Mucosa of stomach (tissue), 1 donor: ENCODE measurements around the gene PPIH.
"Not testable (repeated sequence)": the region's sequence is repeated elsewhere in the genome, so short reads cannot be mapped to it uniquely, and the experiment has no call there.

Experiments
- H3K27me3 ChIP-seq: one replicate; pipeline ENCODE4 v1.7.0; 2013; ENCODE audit warnings: mild to moderate bottlenecking, low read length; ENCODE audit not compliant: control insufficient read depth, insufficient read depth
- H3K36me3 ChIP-seq: one replicate; pipeline ENCODE4 v1.7.0; 2013; ENCODE audit warnings: low read length; ENCODE audit not compliant: control insufficient read depth, insufficient read depth
- H3K4me1 ChIP-seq: one replicate; pipeline ENCODE4 v1.7.0; 2013; ENCODE audit warnings: mild to moderate bottlenecking, low read length; ENCODE audit not compliant: control insufficient read depth, insufficient read depth
- H3K4me3 ChIP-seq: one replicate; pipeline ENCODE4 v1.7.0; 2013; ENCODE audit warnings: low read length
- H3K9ac ChIP-seq: one replicate; pipeline ENCODE4 v1.7.0; 2013; ENCODE audit warnings: mild to moderate bottlenecking, low read length, moderate library complexity
- H3K9me3 ChIP-seq: one replicate; pipeline ENCODE4 v1.7.0; 2013; ENCODE audit warnings: mild to moderate bottlenecking, low read length, moderate library complexity; ENCODE audit not compliant: control insufficient read depth
- donor health status: Pancreatic carcinoma.

The PPIH gene

DNA sequence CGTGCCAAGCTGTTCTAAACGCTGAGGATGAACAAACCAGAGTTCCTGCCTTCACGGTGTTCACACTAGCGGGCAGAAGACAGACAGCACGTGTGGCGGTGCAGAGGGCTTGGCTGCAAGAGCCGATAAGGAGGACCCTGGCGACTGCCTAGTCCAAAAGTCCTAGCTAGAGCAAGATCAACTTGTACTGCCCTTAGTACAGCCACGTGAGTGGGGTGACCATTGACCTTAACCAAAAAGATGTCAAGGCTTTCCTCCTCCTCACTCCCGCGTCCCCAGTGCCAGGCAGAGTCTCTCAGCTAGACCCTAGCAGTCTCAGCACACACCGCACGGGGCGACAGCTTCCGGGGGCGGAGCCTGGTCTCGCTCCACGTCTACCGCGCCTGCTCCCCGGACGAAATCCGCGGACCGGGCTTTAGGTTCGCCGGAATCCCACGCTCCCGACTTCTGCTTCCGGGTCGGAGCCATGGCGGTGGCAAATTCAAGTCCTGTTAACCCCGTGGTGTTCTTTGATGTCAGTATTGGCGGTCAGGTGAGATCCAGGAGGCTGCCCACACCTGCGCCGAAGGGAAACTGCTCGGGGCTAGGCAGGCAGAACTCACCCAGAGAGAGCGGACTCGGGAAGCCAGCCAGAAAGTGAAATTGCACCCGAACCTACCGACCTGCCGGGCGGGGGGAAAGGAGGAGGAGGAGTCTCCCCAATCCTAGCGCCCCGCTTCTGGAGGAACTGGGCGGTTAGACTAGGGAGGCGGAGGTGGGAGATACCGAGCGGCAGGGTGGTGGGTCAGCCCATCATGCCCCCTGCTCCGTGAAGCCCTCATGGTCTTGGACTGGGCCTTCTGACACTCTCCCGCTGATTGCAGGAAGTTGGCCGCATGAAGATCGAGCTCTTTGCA is at the start of gene PPIH:
PPIH (plus strand) TSS at position 443 of the 896 bp plus-strand sequence; CDS start at position 467, 24 bp downstream.
- Histone ChIP-seq H3K9ac (peak within 1 kb of the TSS; percentile 66), H3K9me3 (no peaks in the 10 kb centered on the region), H3K36me3 (no peaks in the 10 kb centered on the region), H3K4me3 (peak within 1 kb of the TSS; percentile 60), H3K4me1 (peaks cover 11% of the 10 kb centered on the region), H3K27me3 (no peaks in the 10 kb centered on the region)

DNA sequence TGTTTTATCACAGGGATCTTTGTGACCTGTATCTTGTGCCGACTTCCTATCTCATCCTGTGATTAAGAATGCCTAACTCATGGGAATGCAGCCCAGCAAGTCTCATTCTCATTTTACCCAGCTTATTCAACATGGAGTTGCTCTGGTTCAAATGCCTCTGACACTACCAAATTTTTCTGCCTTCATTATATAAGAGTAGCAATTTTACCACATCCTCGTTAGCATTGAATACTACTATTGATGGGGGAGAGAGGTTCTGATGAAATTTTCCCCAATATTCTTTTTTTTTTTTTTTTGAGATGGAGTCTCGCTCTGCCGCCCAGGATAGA is 44.5 kb upstream of the PPIH start:
- no peaks in the 10 kb centered on the region for H3K4me1 ChIP-seq
- no peak overlapping the region for H3K4me3 ChIP-seq
- H3K36me3 ChIP-seq, result no peaks in the 10 kb centered on the region
- no peak overlapping the region for H3K9ac ChIP-seq
- no peaks in the 10 kb centered on the region for H3K9me3 ChIP-seq
- no peaks in the 10 kb centered on the region for H3K27me3 ChIP-seq

DNA sequence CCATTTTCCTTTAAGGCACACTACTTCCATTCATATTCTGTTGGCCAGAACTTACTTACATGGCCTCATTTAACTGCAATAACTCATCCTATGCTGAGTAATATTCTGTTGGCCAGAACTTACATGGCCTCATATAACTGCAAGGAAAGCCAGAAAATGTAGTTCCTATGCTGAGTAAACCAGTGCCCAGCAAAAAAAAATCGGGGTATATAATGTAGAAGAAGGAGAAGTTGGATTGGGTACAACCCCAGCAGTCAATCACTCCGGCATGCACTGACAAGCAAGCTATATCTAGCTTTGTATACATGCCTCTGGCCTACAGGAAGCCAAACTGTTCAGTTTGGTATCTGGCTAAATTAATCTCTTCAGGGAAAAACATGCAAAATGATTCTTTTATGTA is 39.4 kb upstream of the PPIH start:
- Histone ChIP-seq H3K4me3 (no peak overlapping the region), H3K4me1 (no peaks in the 10 kb centered on the region), H3K27me3 (no peaks in the 10 kb centered on the region), H3K36me3 (no peaks in the 10 kb centered on the region), H3K9ac (no peak overlapping the region), H3K9me3 (no peaks in the 10 kb centered on the region)

DNA sequence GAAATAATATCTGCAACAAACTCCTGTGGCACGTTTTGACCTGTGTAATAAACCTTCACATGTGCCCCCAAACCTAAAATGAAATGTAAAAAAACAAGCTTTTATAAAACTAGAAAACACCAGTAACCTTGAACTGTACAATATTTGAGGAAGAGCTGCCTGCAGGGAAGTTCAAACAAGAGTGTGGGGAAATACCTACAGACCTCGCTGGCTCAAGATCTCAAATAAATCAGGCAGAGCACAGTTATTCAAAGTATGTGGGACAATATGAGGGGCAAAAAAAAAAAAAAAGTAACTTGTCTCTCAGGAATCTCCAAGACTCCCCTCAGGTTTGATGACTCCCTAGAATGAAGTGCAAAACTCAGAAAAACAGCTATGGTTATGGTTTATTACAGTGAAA is 37.9 kb upstream of the PPIH start:
- no peaks in the 10 kb centered on the region for H3K9me3 ChIP-seq
- H3K36me3 ChIP-seq, result no peaks in the 10 kb centered on the region
- no peaks in the 10 kb centered on the region for H3K27me3 ChIP-seq
- no peak overlapping the region for H3K4me3 ChIP-seq
- H3K9ac ChIP-seq, result no peak overlapping the region
- H3K4me1 ChIP-seq, result no peaks in the 10 kb centered on the region

DNA sequence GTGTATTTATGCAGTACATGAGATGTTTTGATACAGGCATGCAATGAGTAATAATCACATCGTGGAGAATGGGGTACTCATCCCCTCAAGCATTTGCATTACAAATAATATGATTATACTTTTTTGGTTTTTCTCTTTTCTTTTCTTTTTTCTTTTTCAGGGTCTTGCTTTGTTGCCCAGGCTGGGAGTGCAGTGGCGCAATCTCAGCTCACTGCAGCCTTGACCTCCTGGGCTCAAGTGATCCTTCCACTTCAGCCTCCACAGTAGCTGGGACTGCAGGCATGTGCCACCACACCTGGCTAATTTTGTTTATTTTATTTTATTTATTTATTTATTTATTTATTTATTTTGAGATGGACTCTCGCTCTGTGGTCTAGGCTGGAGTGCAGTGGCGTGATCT is 37.0 kb upstream of the PPIH start:
- not testable (repeated sequence) for H3K36me3 ChIP-seq, H3K4me1 ChIP-seq, H3K4me3 ChIP-seq, H3K9ac ChIP-seq, H3K27me3 ChIP-seq, H3K9me3 ChIP-seq

- not testable (repeated sequence) for H3K27me3 ChIP-seq, H3K9ac ChIP-seq, H3K4me1 ChIP-seq, H3K4me3 ChIP-seq, H3K9me3 ChIP-seq, H3K36me3 ChIP-seq
Observed at GRCh38 chr1:42627205-42627604, 31.0 kb upstream of the PPIH start.

GRCh38 chr1:42639116-42639515 is 19.1 kb upstream of the PPIH start:
- Histone ChIP-seq H3K9me3 (no peaks in the 10 kb centered on the region), H3K4me1 (no peaks in the 10 kb centered on the region), H3K9ac (no peak overlapping the region), H3K4me3 (no peak overlapping the region), H3K27me3 (no peaks in the 10 kb centered on the region), H3K36me3 (no peaks in the 10 kb centered on the region)

DNA sequence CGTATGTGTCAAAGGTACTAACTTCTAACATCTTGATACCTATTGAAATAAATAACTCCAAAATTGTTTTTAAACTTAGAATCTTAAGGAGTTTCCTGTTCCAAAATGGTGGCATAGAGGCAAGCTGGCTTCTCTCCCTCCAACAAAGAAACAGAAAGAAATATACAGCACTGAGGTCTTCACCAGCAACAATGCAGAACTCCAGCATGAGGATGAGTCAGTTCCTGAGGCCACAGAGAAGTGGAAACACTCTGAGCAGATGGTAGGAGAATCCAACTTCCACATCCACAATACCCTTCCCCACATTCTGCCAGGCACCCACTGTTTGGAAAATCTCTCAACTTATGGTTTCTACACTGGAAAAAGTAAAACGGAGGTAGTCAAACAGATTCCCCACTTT is 12.2 kb upstream of the PPIH start:
- Histone ChIP-seq H3K4me3 (no peak overlapping the region), H3K9ac (no peak overlapping the region), H3K36me3 (no peaks in the 10 kb centered on the region), H3K9me3 (no peaks in the 10 kb centered on the region), H3K27me3 (no peaks in the 10 kb centered on the region), H3K4me1 (no peaks in the 10 kb centered on the region)

DNA sequence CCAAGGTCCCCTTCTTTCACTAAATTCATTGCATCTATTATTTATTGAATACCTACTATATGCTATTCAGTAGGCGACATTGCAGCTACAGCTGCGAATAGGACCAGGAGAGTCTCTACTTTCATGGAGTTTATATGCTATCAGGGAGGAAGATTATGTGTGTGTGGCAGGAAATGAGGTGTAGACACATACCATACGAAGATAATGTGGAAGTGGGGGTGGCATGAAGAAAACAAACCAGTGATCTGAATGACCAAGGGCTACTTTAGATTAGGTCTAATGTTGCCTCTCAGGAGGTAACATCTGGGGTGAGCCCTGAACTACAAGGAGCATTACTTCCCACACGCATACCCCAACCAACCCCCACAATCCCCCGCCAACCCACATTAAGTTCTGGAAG is 1.0 kb upstream of the PPIH start:
- peak overlapping the region; percentile 66 for H3K9ac ChIP-seq
- H3K36me3 ChIP-seq, result no peaks in the 10 kb centered on the region
- H3K4me1 ChIP-seq, result peaks cover 11% of the 10 kb centered on the region
- H3K9me3 ChIP-seq, result no peaks in the 10 kb centered on the region
- no peaks in the 10 kb centered on the region for H3K27me3 ChIP-seq
- H3K4me3 ChIP-seq, result no peak overlapping the region

DNA sequence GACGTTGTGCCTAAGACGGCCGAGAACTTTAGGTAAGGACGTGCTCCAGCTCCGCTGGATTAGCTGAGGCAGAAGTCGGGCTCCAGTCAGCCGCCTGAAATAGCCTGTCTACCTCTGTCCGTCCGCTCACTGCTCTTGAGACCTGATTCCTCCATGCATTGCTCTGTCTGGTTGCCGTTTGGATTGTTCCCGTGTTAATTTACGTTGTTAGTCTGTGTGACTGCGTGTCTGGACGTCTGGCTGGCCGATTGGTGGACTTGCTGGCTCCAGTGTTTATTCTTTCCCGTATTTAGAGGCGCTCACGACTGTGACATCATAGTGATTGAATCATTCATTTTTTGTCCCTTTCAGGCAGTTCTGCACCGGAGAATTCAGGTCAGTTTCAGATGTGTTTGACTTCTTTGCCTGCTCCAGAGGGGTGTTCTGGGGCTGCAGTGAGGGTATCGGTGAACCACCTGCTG is 684 bp downstream of the PPIH start:
- Histone ChIP-seq H3K27me3 (no peaks in the 10 kb centered on the region), H3K4me3 (peak overlapping the region; percentile 60), H3K36me3 (no peaks in the 10 kb centered on the region), H3K4me1 (peaks cover 11% of the 10 kb centered on the region), H3K9me3 (no peaks in the 10 kb centered on the region), H3K9ac (peak overlapping the region; percentile 66)

DNA sequence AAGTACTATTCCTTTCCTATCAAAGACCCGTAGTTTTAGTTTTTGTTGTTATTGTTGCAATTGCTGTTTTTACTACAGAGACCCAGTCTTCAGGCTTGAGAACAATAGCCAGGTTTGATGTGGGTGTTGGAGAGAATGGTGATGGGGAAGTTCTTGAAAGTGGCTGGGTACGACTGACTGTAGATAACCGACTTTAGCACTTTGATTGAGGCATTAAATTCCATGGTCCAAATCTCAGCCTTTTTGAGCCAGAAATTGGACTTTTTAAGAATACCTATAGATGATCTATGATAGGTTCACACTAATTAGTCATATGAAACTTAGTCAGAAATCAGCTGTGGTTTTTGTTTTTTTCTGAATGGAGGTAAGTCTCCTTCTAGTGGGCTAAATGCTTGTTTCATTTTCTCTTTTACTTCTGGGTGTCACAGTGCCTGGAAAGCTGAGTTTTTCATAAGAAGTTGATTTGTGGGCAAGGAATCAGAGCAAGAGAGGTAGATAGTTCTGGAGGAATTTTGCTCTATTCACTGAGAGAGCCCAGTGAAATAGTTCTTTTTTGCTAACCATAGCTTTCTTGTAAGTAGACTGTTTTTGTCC is 2.8 kb downstream of the PPIH start:
- no peak overlapping the region for H3K4me3 ChIP-seq
- H3K27me3 ChIP-seq, result no peaks in the 10 kb centered on the region
- H3K9me3 ChIP-seq, result no peaks in the 10 kb centered on the region
- H3K36me3 ChIP-seq, result no peaks in the 10 kb centered on the region
- H3K9ac ChIP-seq, result no peak overlapping the region
- H3K4me1 ChIP-seq, result peaks cover 11% of the 10 kb centered on the region

DNA sequence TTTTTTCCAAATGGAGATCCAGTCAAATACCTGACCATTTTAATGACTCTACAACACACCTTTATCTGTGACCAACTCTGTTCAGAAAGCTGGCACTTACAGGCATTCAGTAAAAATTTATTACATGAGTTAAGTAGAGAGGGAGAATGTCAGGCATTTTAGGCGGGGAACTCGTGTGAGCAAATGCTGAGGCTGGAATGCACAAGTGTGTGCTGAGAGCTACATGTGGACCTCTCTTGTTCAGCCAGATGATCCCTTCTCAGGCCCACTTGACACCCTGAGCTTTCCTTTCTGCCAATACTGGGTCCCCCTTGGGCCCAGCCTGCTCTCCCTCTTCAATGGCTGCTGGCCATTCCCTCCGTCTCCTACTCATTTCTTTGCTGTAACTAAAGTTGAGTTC is 11.7 kb downstream of the PPIH start:
- Histone ChIP-seq H3K4me1 (no peaks in the 10 kb centered on the region), H3K9ac (no peak overlapping the region), H3K4me3 (no peak overlapping the region), H3K9me3 (no peaks in the 10 kb centered on the region), H3K27me3 (no peaks in the 10 kb centered on the region), H3K36me3 (no peaks in the 10 kb centered on the region)
